Liver (tissue), 9 donors: ENCODE measurements around the gene PKD1L1. TPM values are rescaled to one million over a fixed set of nuclear protein-coding genes. Genes with fewer than 3 reads are reported as not detected.

Source experiments
- DNase-seq: peaks from one replicate; pipeline ENCODE4 v3.0.0-alpha.2; 2017; ENCODE audit warnings: low spot score
- H3K27ac ChIP-seq, 2 donors: one replicate each; pipeline ENCODE4 v1.7.0; 2013; ENCODE audit warnings: inconsistent platforms in 2 of 2, low read length in 2 of 2, control low read depth in 1 of 2, low read depth in 1 of 2, mild to moderate bottlenecking in 1 of 2
- H3K27me3 ChIP-seq, 4 donors: one replicate each; pipeline versions ENCODE4 v1.6.1 to v1.7.0; 2013; ENCODE audit warnings: low read length in 3 of 4, inconsistent platforms in 1 of 4, mild to moderate bottlenecking in 1 of 4, moderate library complexity in 1 of 4; ENCODE audit not compliant: control insufficient read depth in 4 of 4, insufficient read depth in 4 of 4
- H3K36me3 ChIP-seq, 4 donors: one replicate each; pipeline versions ENCODE4 v1.6.1 to v1.7.0; 2013; ENCODE audit warnings: low read length in 3 of 4, mild to moderate bottlenecking in 3 of 4, low read depth in 1 of 4, moderate library complexity in 1 of 4; ENCODE audit not compliant: control insufficient read depth in 4 of 4, insufficient read depth in 3 of 4
- H3K4me1 ChIP-seq, 4 donors: one replicate each; pipeline versions ENCODE4 v1.6.1 to v1.7.0; 2013; ENCODE audit warnings: low read length in 3 of 4, mild to moderate bottlenecking in 3 of 4, moderate library complexity in 1 of 4; ENCODE audit not compliant: control insufficient read depth in 4 of 4, insufficient read depth in 4 of 4
- H3K4me3 ChIP-seq, 3 donors: one replicate each; pipeline versions ENCODE4 v1.6.1 to v1.7.0; 2013; ENCODE audit warnings: low read length in 3 of 3, control low read depth in 1 of 3, low read depth in 1 of 3, mild to moderate bottlenecking in 1 of 3
- H3K9ac ChIP-seq, 2 donors: one replicate each; pipeline ENCODE4 v1.7.0; 2013; ENCODE audit warnings: low read length in 2 of 2, mild to moderate bottlenecking in 2 of 2, moderate library complexity in 2 of 2, control low read depth in 1 of 2, low read depth in 1 of 2
- H3K9me3 ChIP-seq, 4 donors: one replicate each; pipeline versions ENCODE4 v1.6.1 to v1.7.0; 2013; ENCODE audit warnings: low read length in 3 of 4; ENCODE audit not compliant: control insufficient read depth in 4 of 4
- EGR1 ChIP-seq, 2 donors: IDR thresholded peaks; 2 replicates each; pipeline ENCODE4 v1.6.1; 2016 to 2018; ENCODE audit warnings: antibody characterized with exemption in 2 of 2, low read depth in 2 of 2
- FOXA1 ChIP-seq: IDR thresholded peaks from 2 replicates; pipeline ENCODE4 v1.6.1; 2016; ENCODE audit warnings: antibody characterized with exemption
- FOXA2 ChIP-seq: IDR thresholded peaks from 2 replicates; pipeline ENCODE4 v1.6.1; 2016; ENCODE audit warnings: antibody characterized with exemption
- GABPA ChIP-seq, 2 donors: IDR thresholded peaks in 1 of 2; conservative IDR thresholded peaks in 1 of 2; 2 replicates each; pipeline ENCODE4 v1.6.1; 2016; ENCODE audit warnings: antibody characterized with exemption in 2 of 2, mild to moderate bottlenecking in 1 of 2, moderate library complexity in 1 of 2
- JUND ChIP-seq, 2 donors: IDR thresholded peaks; 2 replicates each; pipeline ENCODE4 v1.6.1; 2016; ENCODE audit warnings: antibody characterized with exemption in 2 of 2
- NR2F2 ChIP-seq: IDR thresholded peaks from 2 replicates; pipeline ENCODE4 v1.6.1; 2016; ENCODE audit warnings: antibody characterized with exemption
- RXRA ChIP-seq, 2 donors: IDR thresholded peaks; 2 replicates each; pipeline ENCODE4 v1.6.1; 2017 to 2018; ENCODE audit warnings: antibody characterized with exemption in 2 of 2, mild to moderate bottlenecking in 1 of 2
- SP1 ChIP-seq: IDR thresholded peaks from 2 replicates; pipeline ENCODE4 v1.6.1; 2018; ENCODE audit warnings: antibody characterized with exemption, mild to moderate bottlenecking
- TAF1 ChIP-seq: conservative IDR thresholded peaks from 2 replicates; pipeline ENCODE4 v1.6.1; 2016; ENCODE audit warnings: antibody characterized with exemption, mild to moderate bottlenecking
- YY1 ChIP-seq: IDR thresholded peaks from 2 replicates; pipeline ENCODE4 v1.6.1; 2016; ENCODE audit warnings: antibody characterized with exemption, mild to moderate bottlenecking
- WGBS: extraction: QIAGEN DNeasy Blood & Tissue Kit; methylation state at CpG from one replicate; pipeline ENCODE4 v1.1.7; 2013; 5-methylcytosine and 5-hydroxymethylcytosine counted together
- polyA plus RNA-seq, 2 donors: library from polyadenylated mRNA; stranded (reverse) in 1 of 2; unstranded in 1 of 2; fragments of 200-250 nt in 1 of 2; fragments of >200 nt in 1 of 2; fragmentation: Nextera tagmentation in 1 of 2; extraction: Ambion mirVana in 1 of 2; gene quantifications; one replicate each; pipeline versions ENCODE4 v1.2.1 to v1.2.3, GENCODE V29; 2013 to 2015
- total RNA-seq, 2 donors: library from RNA; depleted of rRNA; stranded (reverse); fragments of >200 nt; gene quantifications; one replicate each; pipeline ENCODE4 v1.2.3, GENCODE V29; 2014
- TF ChIP-seq, protein P1 (sequence below): IDR thresholded peaks from 2 replicates; pipeline ENCODE4 v1.6.1; 2016; ENCODE audit warnings: antibody characterized with exemption
- TF ChIP-seq, protein P2 (sequence below): IDR thresholded peaks from 2 replicates; pipeline ENCODE4 v1.6.1; 2016; ENCODE audit warnings: antibody characterized with exemption, mild to moderate bottlenecking
- TF ChIP-seq, protein P3 (sequence below): IDR thresholded peaks from 2 replicates; pipeline ENCODE4 v1.6.1; 2016; ENCODE audit warnings: antibody characterized with exemption
- TF ChIP-seq, protein P4 (sequence below): IDR thresholded peaks from 2 replicates; pipeline ENCODE4 v1.6.1; 2016; ENCODE audit warnings: antibody characterized with exemption
- donor health status: healthy.
- donor health status: healthy.
- donor health status: healthy.
- donor health status: healthy.
- donor health status: healthy.

PKD1L1 gene
- total and polyA plus RNA-seq, 4 donors = 0.08 to 0.25 (median 0.11) TPM

DNA sequence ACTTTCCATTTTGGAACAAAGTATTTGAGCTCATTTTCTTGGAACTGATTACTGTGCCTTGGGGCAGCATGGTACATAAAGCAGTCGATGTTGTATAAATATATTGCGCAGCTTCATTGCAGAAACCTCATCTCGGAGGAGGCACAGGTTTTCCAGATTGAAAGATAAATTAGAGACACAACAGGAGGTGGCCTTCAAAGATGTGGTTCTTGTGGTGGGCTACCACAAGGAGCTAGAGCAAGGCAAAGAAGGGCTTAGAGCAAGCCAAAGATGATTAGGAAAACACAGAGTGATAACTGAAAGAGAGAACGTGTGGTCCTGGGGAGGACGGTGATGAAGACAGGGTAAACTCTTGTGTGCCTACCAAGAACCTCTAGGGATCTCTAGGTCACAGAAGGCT lies 197.2 kb downstream of the PKD1L1 start (continued):
- TF ChIP-seq, protein P1, sequence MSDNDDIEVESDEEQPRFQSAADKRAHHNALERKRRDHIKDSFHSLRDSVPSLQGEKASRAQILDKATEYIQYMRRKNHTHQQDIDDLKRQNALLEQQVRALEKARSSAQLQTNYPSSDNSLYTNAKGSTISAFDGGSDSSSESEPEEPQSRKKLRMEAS = no peak
- TF ChIP-seq, protein P2, sequence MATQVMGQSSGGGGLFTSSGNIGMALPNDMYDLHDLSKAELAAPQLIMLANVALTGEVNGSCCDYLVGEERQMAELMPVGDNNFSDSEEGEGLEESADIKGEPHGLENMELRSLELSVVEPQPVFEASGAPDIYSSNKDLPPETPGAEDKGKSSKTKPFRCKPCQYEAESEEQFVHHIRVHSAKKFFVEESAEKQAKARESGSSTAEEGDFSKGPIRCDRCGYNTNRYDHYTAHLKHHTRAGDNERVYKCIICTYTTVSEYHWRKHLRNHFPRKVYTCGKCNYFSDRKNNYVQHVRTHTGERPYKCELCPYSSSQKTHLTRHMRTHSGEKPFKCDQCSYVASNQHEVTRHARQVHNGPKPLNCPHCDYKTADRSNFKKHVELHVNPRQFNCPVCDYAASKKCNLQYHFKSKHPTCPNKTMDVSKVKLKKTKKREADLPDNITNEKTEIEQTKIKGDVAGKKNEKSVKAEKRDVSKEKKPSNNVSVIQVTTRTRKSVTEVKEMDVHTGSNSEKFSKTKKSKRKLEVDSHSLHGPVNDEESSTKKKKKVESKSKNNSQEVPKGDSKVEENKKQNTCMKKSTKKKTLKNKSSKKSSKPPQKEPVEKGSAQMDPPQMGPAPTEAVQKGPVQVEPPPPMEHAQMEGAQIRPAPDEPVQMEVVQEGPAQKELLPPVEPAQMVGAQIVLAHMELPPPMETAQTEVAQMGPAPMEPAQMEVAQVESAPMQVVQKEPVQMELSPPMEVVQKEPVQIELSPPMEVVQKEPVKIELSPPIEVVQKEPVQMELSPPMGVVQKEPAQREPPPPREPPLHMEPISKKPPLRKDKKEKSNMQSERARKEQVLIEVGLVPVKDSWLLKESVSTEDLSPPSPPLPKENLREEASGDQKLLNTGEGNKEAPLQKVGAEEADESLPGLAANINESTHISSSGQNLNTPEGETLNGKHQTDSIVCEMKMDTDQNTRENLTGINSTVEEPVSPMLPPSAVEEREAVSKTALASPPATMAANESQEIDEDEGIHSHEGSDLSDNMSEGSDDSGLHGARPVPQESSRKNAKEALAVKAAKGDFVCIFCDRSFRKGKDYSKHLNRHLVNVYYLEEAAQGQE = no peak
- TF ChIP-seq GABPA (IDR thresholded peaks at IDR 0.05 in 1 of 2, conservative IDR thresholded peaks at IDR 0.05 in 1 of 2) (no peak), FOXA2 (no peak)

DNA sequence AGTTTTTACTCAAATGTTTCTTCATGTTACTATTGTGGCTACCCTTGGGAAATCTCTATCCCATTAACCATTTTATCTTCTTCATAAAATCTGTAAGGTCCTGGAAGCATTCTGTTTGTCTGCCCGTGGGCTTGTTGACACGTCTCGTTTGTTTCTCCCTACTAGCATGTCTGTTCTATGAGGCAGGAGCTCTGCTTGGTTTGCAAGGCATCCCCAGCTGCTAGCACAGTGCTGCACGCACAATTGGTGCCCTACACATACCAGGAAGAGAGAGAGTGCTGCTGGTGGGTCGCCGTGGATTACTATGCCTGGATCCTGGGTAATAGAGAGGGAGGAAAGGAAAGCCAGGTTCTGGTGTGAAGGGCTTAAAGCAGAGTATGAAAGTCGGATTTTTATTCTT lies 200.2 kb downstream of the PKD1L1 start:
- no peak for DNase-seq
- Histone ChIP-seq H3K4me1 (no peaks in the 10 kb centered on the region), H3K9me3 (no peaks in the 10 kb centered on the region), H3K4me3 (no peak overlapping the region), H3K27me3 (no peaks in the 10 kb centered on the region), H3K36me3 (no peaks in the 10 kb centered on the region), H3K27ac (no peak overlapping the region), H3K9ac (no peak overlapping the region)
- TF ChIP-seq, protein P2 = no peak
- TF ChIP-seq, protein P1 = no peak
- 88% methylated on average over 7 of the region's 7 CpGs for WGBS

DNA sequence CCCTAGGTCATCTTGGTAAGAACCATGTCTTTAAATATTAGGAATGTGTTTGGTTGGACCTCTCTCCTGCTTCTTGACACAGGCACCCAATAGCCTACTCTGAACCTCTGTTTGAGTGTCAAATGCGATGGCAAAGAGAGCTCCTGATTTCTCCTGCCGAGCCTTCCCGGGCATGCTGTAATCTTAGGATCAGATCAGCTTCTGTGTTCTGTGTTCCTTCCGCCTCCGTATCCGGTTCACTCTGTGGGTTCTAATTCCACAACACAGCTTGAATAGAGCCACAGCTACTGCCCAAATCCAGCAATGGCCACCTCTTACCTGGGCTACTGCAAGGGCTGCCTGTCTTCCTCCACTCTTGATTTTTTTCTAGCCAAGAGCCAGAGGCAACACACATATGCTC lies 201.1 kb downstream of the PKD1L1 start:
- Histone ChIP-seq H3K4me1 (no peaks in the 10 kb centered on the region), H3K36me3 (no peaks in the 10 kb centered on the region), H3K9ac (no peak overlapping the region), H3K9me3 (no peaks in the 10 kb centered on the region), H3K27me3 (no peaks in the 10 kb centered on the region), H3K4me3 (no peak overlapping the region), H3K27ac (no peak overlapping the region)
- no peak for DNase-seq
- 94% methylated on average over 6 of the region's 6 CpGs for WGBS
- TF ChIP-seq, protein P3, sequence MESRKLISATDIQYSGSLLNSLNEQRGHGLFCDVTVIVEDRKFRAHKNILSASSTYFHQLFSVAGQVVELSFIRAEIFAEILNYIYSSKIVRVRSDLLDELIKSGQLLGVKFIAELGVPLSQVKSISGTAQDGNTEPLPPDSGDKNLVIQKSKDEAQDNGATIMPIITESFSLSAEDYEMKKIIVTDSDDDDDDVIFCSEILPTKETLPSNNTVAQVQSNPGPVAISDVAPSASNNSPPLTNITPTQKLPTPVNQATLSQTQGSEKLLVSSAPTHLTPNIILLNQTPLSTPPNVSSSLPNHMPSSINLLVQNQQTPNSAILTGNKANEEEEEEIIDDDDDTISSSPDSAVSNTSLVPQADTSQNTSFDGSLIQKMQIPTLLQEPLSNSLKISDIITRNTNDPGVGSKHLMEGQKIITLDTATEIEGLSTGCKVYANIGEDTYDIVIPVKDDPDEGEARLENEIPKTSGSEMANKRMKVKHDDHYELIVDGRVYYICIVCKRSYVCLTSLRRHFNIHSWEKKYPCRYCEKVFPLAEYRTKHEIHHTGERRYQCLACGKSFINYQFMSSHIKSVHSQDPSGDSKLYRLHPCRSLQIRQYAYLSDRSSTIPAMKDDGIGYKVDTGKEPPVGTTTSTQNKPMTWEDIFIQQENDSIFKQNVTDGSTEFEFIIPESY = no peak
- no peak for TF ChIP-seq NR2F2
- TF ChIP-seq SP1 = no peak
- no peak for TF ChIP-seq RXRA (IDR thresholded peaks at IDR 0.05)
- no peak for TF ChIP-seq FOXA1
- no peak for TF ChIP-seq YY1
- no peak for TF ChIP-seq GABPA (IDR thresholded peaks at IDR 0.05 in 1 of 2, conservative IDR thresholded peaks at IDR 0.05 in 1 of 2)
- no peak for TF ChIP-seq TAF1
- no peak for TF ChIP-seq FOXA2
- TF ChIP-seq, protein P4, sequence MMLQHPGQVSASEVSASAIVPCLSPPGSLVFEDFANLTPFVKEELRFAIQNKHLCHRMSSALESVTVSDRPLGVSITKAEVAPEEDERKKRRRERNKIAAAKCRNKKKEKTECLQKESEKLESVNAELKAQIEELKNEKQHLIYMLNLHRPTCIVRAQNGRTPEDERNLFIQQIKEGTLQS = no peak
- no peak for TF ChIP-seq JUND (IDR thresholded peaks at IDR 0.05)
- TF ChIP-seq EGR1 (IDR thresholded peaks at IDR 0.05; ENCODE audit: low read depth in 2 of 2) = no peak
- TF ChIP-seq, protein P2 = no peak
